Loucy (cell line): Measurements from ENCODE around the gene ZNF620.

Experiments
- H2AFZ ChIP-seq: fragments of 200-600 bp; sonication (generic); 2 replicates; pipeline ENCODE4 v1.6.0; 2016; ENCODE audit warnings: antibody characterized with exemption, mild to moderate bottlenecking, low read length, moderate library complexity
- H3F3A ChIP-seq: fragments of 200-600 bp; 2 replicates; pipeline ENCODE4 v1.6.0; 2016; ENCODE audit warnings: antibody characterized with exemption, low read depth, mild to moderate bottlenecking
- H3K27me3 ChIP-seq: fragments of 200-600 bp; sonication (generic); 2 replicates; pipeline ENCODE4 v1.6.1; 2014; ENCODE audit warnings: low read length, mild to moderate bottlenecking; ENCODE audit not compliant: insufficient read depth, poor library complexity, severe bottlenecking
- H3K36me3 ChIP-seq: fragments of 200-600 bp; sonication (generic); 2 replicates; pipeline ENCODE4 v1.6.1; 2016; ENCODE audit warnings: low read length; ENCODE audit not compliant: insufficient read depth
- H3K4me1 ChIP-seq: fragments of 200-600 bp; sonication (generic); 2 replicates; pipeline ENCODE4 v1.5.1; 2014; ENCODE audit warnings: low read length, mild to moderate bottlenecking; ENCODE audit not compliant: insufficient read depth, poor library complexity, severe bottlenecking
- H3K4me2 ChIP-seq: fragments of 200-600 bp; sonication (generic); 2 replicates; pipeline ENCODE4 v1.6.0; 2014; ENCODE audit warnings: antibody characterized with exemption, low read length, low read depth, mild to moderate bottlenecking; ENCODE audit not compliant: poor library complexity, severe bottlenecking
- H3K4me3 ChIP-seq: fragments of 200-600 bp; sonication (generic); 2 replicates; pipeline ENCODE4 v1.5.1; 2014; ENCODE audit warnings: low read length, mild to moderate bottlenecking, mixed read lengths; ENCODE audit not compliant: poor library complexity, severe bottlenecking
- H3K79me2 ChIP-seq: fragments of 200-600 bp; sonication (generic); 2 replicates; pipeline ENCODE4 v1.6.1; 2014; ENCODE audit warnings: low read length; ENCODE audit not compliant: insufficient read depth
- H3K9ac ChIP-seq: fragments of 200-600 bp; sonication (generic); 2 replicates; pipeline ENCODE4 v1.6.0; 2014; ENCODE audit warnings: mild to moderate bottlenecking, low read depth, low read length, moderate library complexity; ENCODE audit not compliant: poor library complexity, severe bottlenecking
- H3K9me2 ChIP-seq: fragments of 200-600 bp; sonication (generic); replicated peaks from 2 replicates; pipeline ENCODE4 v1.6.1; 2016; ENCODE audit warnings: low read depth, low read length, mixed read lengths
- H3K9me3 ChIP-seq: fragments of 200-600 bp; sonication (generic); 2 replicates; pipeline ENCODE4 v1.6.1; 2014; ENCODE audit warnings: mild to moderate bottlenecking, antibody characterized with exemption, low read length, low read depth; ENCODE audit not compliant: insufficient read depth
- H4K20me1 ChIP-seq: fragments of 200-600 bp; sonication (generic); 2 replicates; pipeline ENCODE4 v1.6.0; 2014; ENCODE audit warnings: antibody characterized with exemption, low read length, mild to moderate bottlenecking; ENCODE audit not compliant: insufficient read depth, poor library complexity, severe bottlenecking
- CTCF ChIP-seq: fragments of 200-600 bp; sonication (generic); conservative IDR thresholded peaks from 2 replicates; pipeline ENCODE4 v1.5.1; 2014; ENCODE audit warnings: mild to moderate bottlenecking, antibody characterized with exemption, low read length
- EZH2phosphoT487 ChIP-seq: fragments of 200-600 bp; IDR thresholded peaks from 2 replicates; pipeline ENCODE4 v1.6.1; 2018; ENCODE audit warnings: antibody characterized with exemption, mild to moderate bottlenecking, moderate library complexity, borderline replicate concordance

The ZNF620 gene

DNA sequence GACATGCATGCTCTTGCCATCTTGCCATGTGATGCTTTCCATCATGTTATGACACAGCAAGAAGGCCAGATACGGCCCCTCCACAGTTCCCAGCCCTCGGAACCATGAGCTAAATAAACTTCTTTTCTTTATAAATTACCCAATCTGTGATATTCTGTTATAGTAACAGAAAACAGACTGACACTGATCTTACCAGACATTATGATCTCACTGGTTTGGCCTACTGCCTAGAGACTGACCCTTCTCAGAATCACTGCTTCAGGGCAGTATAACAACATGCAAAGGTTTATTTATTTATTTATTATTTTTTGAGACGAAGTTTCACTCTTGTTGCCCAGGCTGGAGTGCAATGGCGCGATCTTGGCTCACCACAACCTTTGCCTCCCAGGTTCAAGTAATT is 14.9 kb upstream of the ZNF620 start:
- Histone ChIP-seq H4K20me1 (no peaks in the 10 kb centered on the region), H3K9ac (no peak overlapping the region), H3F3A (no peaks in the 10 kb centered on the region), H3K36me3 (peaks cover 12% of the 10 kb centered on the region; the same call in 1 of the 2 replicates), H3K27me3 (no peaks in the 10 kb centered on the region), H3K4me3 (no peak overlapping the region), H3K4me2 (no peak overlapping the region), H3K9me3 (peaks cover 16% of the 10 kb centered on the region; the same call in 1 of the 2 replicates), H3K9me2 (no peaks in the 10 kb centered on the region), H3K79me2 (no peaks in the 10 kb centered on the region), H2AFZ (no peak overlapping the region), H3K4me1 (no peaks in the 10 kb centered on the region)
- TF ChIP-seq CTCF (no peak), EZH2phosphoT487 (no peak)

DNA sequence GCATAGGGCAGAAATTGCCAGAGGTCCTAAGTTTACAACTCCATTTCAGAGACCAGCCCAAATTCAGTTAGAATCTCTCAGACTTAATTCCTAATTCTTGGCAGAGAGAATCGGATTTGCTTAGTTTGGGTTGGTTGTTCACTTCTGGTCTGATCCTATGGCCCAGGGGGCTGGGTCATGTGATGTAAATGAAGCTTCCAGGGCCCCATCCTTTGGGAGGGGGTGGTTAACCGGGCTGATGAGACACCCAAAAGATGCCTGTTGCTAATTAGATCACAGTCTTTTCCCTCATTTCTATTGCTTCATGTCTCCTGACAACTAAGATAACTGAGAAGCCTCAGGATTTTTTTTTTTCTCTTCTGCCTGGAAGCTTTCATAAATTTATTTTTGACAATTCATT is 11.1 kb upstream of the ZNF620 start:
- Histone ChIP-seq H2AFZ (no peak overlapping the region), H3K9ac (no peak overlapping the region), H3K4me3 (no peak overlapping the region), H3K79me2 (no peaks in the 10 kb centered on the region), H3K9me3 (no peaks in the 10 kb centered on the region), H3K4me2 (no peak overlapping the region), H3K9me2 (no peaks in the 10 kb centered on the region), H3K36me3 (no peaks in the 10 kb centered on the region), H3K4me1 (no peaks in the 10 kb centered on the region), H3F3A (no peaks in the 10 kb centered on the region), H3K27me3 (no peaks in the 10 kb centered on the region), H4K20me1 (no peaks in the 10 kb centered on the region)
- TF ChIP-seq CTCF (no peak), EZH2phosphoT487 (no peak)

- no peak overlapping the region for H3K4me3 ChIP-seq
- no peak overlapping the region for H3K4me2 ChIP-seq
- no peaks in the 10 kb centered on the region for H4K20me1 ChIP-seq
- H3K9me2 ChIP-seq = no peaks in the 10 kb centered on the region
- no peaks in the 10 kb centered on the region for H3K9me3 ChIP-seq
- H3K9ac ChIP-seq = no peak overlapping the region
- no peaks in the 10 kb centered on the region for H3K36me3 ChIP-seq
- H2AFZ ChIP-seq = no peak overlapping the region
- no peaks in the 10 kb centered on the region for H3K4me1 ChIP-seq
- H3K79me2 ChIP-seq = no peaks in the 10 kb centered on the region
- no peaks in the 10 kb centered on the region for H3F3A ChIP-seq
- no peaks in the 10 kb centered on the region for H3K27me3 ChIP-seq
- TF ChIP-seq CTCF (no peak), EZH2phosphoT487 (no peak)
Measured at GRCh38 chr3:40497288-40497687, 8.6 kb upstream of the ZNF620 start.
